Measurements from ENCODE around the gene MYD88.

GRCh38 chr3:38098376-38098723 lies 40.1 kb upstream of the MYD88 start:
- no peak for TF ChIP-seq RAD21 (IDR thresholded peaks at IDR 0.05; ENCODE audit: low read depth)
- no peak for TF ChIP-seq EGR1 (IDR thresholded peaks at IDR 0.05)
- no peak for TF ChIP-seq TCF12 (IDR thresholded peaks at IDR 0.05; ENCODE audit: low read depth)
- TF ChIP-seq MAX (IDR thresholded peaks at IDR 0.05), result no peak
- TF ChIP-seq EP300 (IDR thresholded peaks at IDR 0.05; ENCODE audit: borderline replicate concordance), result no peak
- TF ChIP-seq FOXM1 (IDR thresholded peaks at IDR 0.05; ENCODE audit: borderline replicate concordance, low read depth), result no peak
- no peak for TF ChIP-seq NFIC (IDR thresholded peaks at IDR 0.05)
- TF ChIP-seq CREB1 (IDR thresholded peaks at IDR 0.05; ENCODE audit: low read depth), result no peak
- TF ChIP-seq REST (IDR thresholded peaks at IDR 0.05; ENCODE audit: low read depth), result no peak
- no peak for TF ChIP-seq TEAD4 (IDR thresholded peaks at IDR 0.05)
- TF ChIP-seq CEBPB (IDR thresholded peaks at IDR 0.05), result no peak
- no peak for TF ChIP-seq TAF1 (IDR thresholded peaks at IDR 0.05; ENCODE audit: low read depth)
- TF ChIP-seq ZBTB7A (IDR thresholded peaks at IDR 0.05; ENCODE audit: low read depth), result no peak
